Body of pancreas (tissue), 4 donors: ENCODE data around the gene RELL2. TPM values are rescaled to one million over a fixed set of nuclear protein-coding genes. Genes with fewer than 3 reads are reported as not detected.

Experiments
- ATAC-seq: fragments of 150-250 bp; one replicate; pipeline ENCODE4 v1.9.1; 2016
- DNase-seq, 4 donors: peaks; one replicate each; pipeline ENCODE4 v3.0.0-alpha.2; 2019
- H3K27ac ChIP-seq, 4 donors: fragments of 200-600 bp; sonication (generic); 1 replicate in 3 of 4; 2 replicates in 1 of 4; pipeline versions ENCODE4 v1.5.1 to v1.6.1; 2016 to 2019; ENCODE audit warnings: mild to moderate bottlenecking in 1 of 4, mixed read lengths in 1 of 4, moderate library complexity in 1 of 4
- H3K27me3 ChIP-seq, 2 donors: fragments of 200-600 bp; sonication (generic); one replicate each; pipeline ENCODE4 v1.6.0; 2016; ENCODE audit warnings: mild to moderate bottlenecking in 1 of 2
- H3K36me3 ChIP-seq, 2 donors: fragments of 200-600 bp; sonication (generic); replicated peaks in 1 of 2; 2 replicates each; pipeline ENCODE4 v1.5.1; 2016; ENCODE audit warnings: low read depth in 2 of 2; ENCODE audit not compliant: insufficient read depth in 1 of 2
- H3K4me1 ChIP-seq: fragments of 200-600 bp; sonication (generic); one replicate; pipeline ENCODE4 v1.6.0; 2016
- H3K4me3 ChIP-seq, 2 donors: fragments of 200-600 bp; sonication (generic); 1 replicate in 1 of 2; 2 replicates in 1 of 2; pipeline ENCODE4 v1.5.1; 2016 to 2019
- H3K9me3 ChIP-seq, 3 donors: fragments of 200-600 bp; sonication (generic); 1 replicate in 2 of 3; 2 replicates in 1 of 3; pipeline ENCODE4 v1.5.1; 2016
- CTCF ChIP-seq, 7 experiments: fragments of 450-650 bp in 4 of 7; fragments of 200-600 bp in 3 of 7; sonication (generic) in 3 of 7; IDR thresholded peaks; one replicate each; pipeline ENCODE4 v1.5.1; 2016 to 2019; ENCODE audit warnings: antibody characterized with exemption in 7 of 7
- POLR2A ChIP-seq, 3 donors: fragments of 450-650 bp; IDR thresholded peaks; one replicate each; pipeline ENCODE4 v1.6.1; 2016; ENCODE audit warnings: antibody characterized with exemption in 3 of 3, mild to moderate bottlenecking in 2 of 3
- WGBS, 2 donors: methylation state at CpG; one replicate each; pipeline ENCODE4 v1.1.5; 2017; 5-methylcytosine and 5-hydroxymethylcytosine counted together
- intact Hi-C: fragments of 100-400 bp; cut with DNase I; formaldehyde crosslinking; loops from one replicate; pipeline ENCODE4 v1.15.1; 2023
- total RNA-seq, 2 donors: library from RNA; depleted of rRNA; stranded (reverse); fragments of >200 nt; gene quantifications; one replicate each; pipeline ENCODE4 v1.1.0, GENCODE V29; 2016

Gene RELL2
- total RNA-seq, 2 donors from 2014 or later = 2.9 to 8.9 TPM

- intact Hi-C loops = no loop called here
- ATAC-seq = no peak
- 92 to 94% methylated on average over 7 to 12 of the region's 12 CpGs for WGBS, 2 donors
- TF ChIP-seq CTCF (IDR thresholded peaks at IDR 0.05) (no peak), POLR2A (IDR thresholded peaks at IDR 0.05) (no peak)
- no peak for DNase-seq
- Histone ChIP-seq H3K4me1 (peaks cover 29% of the 10 kb centered on the region), H3K4me3 (no peak overlapping the region), H3K27me3 (no peaks in the 10 kb centered on the region), H3K36me3 (no peaks in the 10 kb centered on the region), H3K9me3 (no peaks in the 10 kb centered on the region), H3K27ac (no peak overlapping the region)
Observed at GRCh38 chr5:141639357-141640050, 2.7 kb downstream of the RELL2 start.

GRCh38 chr5:141640051-141640415, 3.2 kb downstream of the RELL2 start:
- WGBS, 2 donors = 71 to 80% methylated on average over 1 to 3 of the region's 3 CpGs

GRCh38 chr5:141640698-141641097, 3.9 kb downstream of the RELL2 start:
- TF ChIP-seq CTCF (IDR thresholded peaks at IDR 0.05) = no peak
- Histone ChIP-seq H3K4me1 (peaks cover 17% of the 10 kb centered on the region), H3K27ac (no peak overlapping the region), H3K4me3 (no peak overlapping the region), H3K27me3 (no peaks in the 10 kb centered on the region), H3K36me3 (no peaks in the 10 kb centered on the region), H3K9me3 (no peaks in the 10 kb centered on the region)
- intact Hi-C loops = no loop called here
- DNase-seq = no peak
- WGBS, 2 donors = 76 to 87% methylated on average over 9 of the region's 9 CpGs
- no peak for ATAC-seq

More at GRCh38 chr5:141640051-141640415, 3.2 kb downstream of the RELL2 start:
- TF ChIP-seq POLR2A (IDR thresholded peaks at IDR 0.05) (no peak), CTCF (IDR thresholded peaks at IDR 0.05) (no peak)
- Histone ChIP-seq H3K27ac (no peak overlapping the region), H3K27me3 (no peaks in the 10 kb centered on the region), H3K36me3 (no peaks in the 10 kb centered on the region), H3K4me3 (no peak overlapping the region), H3K4me1 (peaks cover 23% of the 10 kb centered on the region), H3K9me3 (no peaks in the 10 kb centered on the region)
- ATAC-seq (no peak), DNase-seq (no peak)
- intact Hi-C loops = no loop called here

GRCh38 chr5:141641634-141642267, 5.0 kb downstream of the RELL2 start:
- no peak for ATAC-seq
- WGBS, 2 donors = 76 to 88% methylated on average over 2 of the region's 2 CpGs
- TF ChIP-seq POLR2A (IDR thresholded peaks at IDR 0.05) = no peak
- TF ChIP-seq CTCF (IDR thresholded peaks at IDR 0.05) = no peak

GRCh38 chr5:141646026-141646425, 9.2 kb downstream of the RELL2 start:
- intact Hi-C loops = no loop called here
- no peaks in the 10 kb centered on the region for H3K9me3 ChIP-seq
- no peaks in the 10 kb centered on the region for H3K36me3 ChIP-seq
- no peak for DNase-seq
- TF ChIP-seq POLR2A (IDR thresholded peaks at IDR 0.05) (no peak), CTCF (IDR thresholded peaks at IDR 0.05) (no peak)
- H3K4me3 ChIP-seq = no peak overlapping the region
- no peak for ATAC-seq
- H3K27ac ChIP-seq = no peak overlapping the region
- H3K4me1 ChIP-seq = peaks cover 10% of the 10 kb centered on the region
- WGBS, 2 donors = 83 to 92% methylated on average over 6 of the region's 6 CpGs
- H3K27me3 ChIP-seq = no peaks in the 10 kb centered on the region

More at GRCh38 chr5:141641634-141642267, 5.0 kb downstream of the RELL2 start:
- intact Hi-C loops = no loop called here
- no peaks in the 10 kb centered on the region for H3K9me3 ChIP-seq
- no peaks in the 10 kb centered on the region for H3K27me3 ChIP-seq
- no peak for DNase-seq
- peaks cover 13% of the 10 kb centered on the region for H3K4me1 ChIP-seq
- H3K4me3 ChIP-seq = no peak overlapping the region
- H3K27ac ChIP-seq = no peak overlapping the region
- no peaks in the 10 kb centered on the region for H3K36me3 ChIP-seq
